GM19238 (cell line): ENCODE data around the gene RADIL.
"Not testable (repeated sequence)": the region's sequence is repeated elsewhere in the genome, so short reads cannot be mapped to it uniquely, and the experiment has no call there.

Experiments used
- DNase-seq: peaks from one replicate; pipeline ENCODE4 v3.0.0; 2011; ENCODE audit warnings: low spot score; ENCODE audit not compliant: insufficient read length

Gene RADIL

DNA sequence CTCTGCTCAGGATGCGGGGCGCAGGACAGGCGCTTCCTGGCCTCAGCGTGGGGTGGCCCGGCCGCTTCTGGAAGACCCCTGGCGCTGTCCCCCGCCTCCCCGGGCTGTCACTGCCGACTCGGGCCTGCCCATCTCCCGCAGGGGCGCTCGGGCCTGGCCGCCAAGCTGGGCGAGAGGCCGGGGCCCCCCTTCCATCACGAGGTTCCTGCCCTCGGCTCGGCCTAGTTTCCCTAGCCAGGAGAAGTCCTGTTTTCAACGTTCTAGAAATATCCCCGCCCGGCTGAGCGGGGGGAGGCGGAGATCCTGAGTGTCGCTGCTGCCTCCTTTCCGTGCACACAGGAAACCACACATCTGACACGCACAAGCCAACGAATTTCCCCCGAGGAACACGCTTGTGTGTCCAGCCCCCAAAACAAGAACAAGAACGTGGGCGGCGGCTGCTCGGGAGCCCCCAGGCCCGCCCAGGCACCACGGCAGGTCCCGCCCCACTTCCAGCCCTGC lies 74.4 kb downstream of the RADIL start:
- no peak for DNase-seq

DNA sequence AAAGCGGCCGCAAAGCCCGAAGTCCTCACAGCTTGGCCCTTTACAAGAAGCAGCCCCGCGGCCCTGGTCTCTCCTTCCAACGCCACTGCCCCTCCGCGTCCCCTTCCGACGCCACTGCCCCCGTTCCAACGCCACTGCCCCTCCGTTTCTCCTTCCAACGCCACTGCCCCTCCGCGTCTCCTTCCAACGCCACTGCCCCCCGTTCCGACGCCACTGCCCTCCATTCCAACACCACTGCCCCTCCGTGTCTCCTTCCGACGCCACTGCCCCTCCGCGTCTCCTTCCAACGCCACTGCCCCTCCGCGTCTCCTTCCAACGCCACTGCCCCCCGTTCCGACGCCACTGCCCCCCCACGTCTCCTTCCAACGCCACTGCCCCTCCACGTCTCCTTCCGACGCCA lies 75.0 kb downstream of the RADIL start:
- no peak for DNase-seq

DNA sequence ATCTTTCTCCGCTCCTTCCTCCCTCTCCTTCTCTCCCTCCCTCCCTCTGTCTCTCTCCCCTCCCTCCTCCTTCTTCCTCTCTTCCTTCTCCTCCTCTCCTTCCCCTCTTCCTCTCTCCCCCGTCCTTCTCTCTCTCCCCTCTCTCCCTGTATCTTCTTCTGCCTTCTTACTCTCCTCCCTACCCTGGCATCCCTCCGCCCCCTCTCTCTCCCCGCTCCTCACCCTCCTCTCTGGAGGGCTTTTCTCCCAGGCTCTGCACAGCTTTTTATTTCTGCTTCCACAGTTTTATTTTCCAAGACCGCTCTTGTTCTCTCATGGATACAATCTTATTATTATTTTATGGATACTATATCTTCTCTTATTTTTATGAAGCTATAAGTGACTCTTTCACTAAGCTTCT lies 75.5 kb downstream of the RADIL start:
- DNase-seq, result no peak

DNA sequence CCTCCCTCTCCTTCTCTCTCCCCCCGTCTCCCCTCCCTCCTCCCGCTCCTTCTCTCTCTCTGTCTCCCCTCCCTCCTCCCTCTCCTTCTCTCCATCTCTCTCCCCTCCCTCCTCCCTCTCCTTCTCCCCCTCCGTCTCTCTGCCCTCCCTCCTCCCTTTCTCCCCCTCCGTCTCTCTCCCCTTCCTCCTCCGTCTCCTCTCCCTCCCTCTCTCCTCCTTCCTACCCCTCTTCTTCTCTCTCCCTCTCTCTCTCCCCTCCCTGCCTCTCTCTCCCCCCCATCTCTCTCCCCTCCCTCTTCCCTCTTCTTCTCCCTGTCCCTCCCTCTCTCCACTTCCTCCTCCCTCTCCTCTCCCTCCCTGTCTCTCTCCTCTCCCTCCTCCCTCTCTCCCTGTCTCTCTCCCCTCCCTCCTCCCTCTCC lies 75.9 kb downstream of the RADIL start:
- DNase-seq, result no peak

DNA sequence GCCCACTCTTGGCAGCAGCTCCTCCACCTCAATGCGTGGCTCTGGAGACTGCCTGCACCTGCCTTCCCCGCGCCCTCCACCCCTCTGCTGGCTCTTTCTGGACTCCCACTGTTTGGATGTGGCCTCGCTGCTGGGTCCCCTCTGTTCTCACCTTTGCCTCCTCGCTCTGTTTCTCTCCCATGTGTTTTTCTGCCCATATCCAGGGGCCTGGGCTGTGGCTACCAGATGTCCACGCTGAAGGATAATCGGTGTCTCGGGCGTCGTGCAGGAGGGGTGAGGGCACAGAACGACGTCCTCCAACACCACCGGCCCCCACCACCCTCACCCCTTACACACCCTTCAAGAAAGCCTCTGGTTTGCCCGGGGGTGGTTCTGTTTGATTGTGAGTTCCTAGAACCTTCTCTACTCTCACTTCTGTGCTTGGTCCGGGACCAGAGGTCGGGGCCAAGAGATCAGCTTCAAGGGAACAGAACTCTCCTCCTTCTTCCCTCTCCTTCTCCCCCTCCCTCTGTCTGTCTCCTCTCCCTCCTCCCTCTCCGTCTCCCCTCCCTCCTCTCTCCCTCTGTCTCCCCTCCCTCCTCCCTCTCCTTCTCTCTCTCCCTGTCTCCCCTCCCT lies 76.4 kb downstream of the RADIL start:
- no peak for DNase-seq

DNA sequence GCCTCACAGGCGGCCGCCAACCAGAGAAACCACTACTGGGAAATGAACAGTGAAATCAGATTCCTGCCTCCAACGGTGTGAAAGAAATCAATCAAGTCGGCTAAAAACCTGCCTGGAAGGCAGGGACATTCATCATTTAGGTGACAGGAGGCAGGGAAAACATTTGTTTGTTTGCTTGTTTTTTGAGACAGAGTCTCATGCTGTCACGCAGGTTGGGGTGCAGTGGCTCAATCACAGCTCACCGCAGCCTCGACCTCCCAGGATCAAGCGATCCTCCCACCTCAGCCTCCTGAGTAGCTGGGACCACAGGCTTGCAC lies 77.6 kb downstream of the RADIL start:
- no peak for DNase-seq

DNA sequence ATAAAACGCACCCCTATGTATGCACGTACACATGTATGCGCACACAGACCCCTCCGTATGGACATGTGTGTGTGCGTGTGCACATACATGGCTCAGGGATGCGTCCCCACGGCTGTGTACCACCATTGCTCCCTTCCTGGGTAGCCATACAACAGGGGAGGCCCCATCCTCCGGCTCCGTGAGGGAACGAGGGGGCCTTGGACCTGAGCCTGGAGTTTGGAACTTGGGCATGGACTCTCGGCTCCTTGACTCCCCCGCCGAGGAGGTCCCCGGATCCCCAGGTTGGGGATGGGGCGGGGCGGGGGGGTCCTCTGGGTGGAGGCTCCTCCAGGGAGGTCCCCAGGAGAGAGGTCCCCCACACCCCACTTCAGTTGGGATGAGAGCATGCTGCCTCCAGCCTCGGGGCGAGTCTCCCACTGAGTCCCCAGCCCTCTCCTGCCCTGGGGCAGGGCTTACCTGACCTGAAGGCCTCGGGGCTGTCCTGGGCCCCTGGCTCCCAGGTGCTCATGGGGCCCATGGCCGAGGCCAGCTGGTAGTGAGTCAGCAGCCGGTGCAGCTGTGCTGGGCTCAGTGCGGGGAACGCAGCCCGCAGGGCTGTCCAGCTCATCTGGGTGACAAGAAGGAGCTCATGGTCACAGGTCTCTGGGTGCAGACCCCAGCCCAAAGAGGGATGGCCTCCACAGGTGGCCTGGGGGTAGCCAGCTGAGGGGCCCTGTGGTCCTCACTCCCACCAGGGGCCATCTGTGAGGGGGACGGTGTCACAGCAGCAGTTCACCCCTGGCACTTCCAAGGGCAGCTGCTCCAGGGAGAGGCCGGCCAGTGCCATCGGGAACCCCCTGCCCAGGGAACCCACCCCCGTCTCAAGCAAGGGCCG lies 78.2 kb downstream of the RADIL start:
- no peak for DNase-seq

DNA sequence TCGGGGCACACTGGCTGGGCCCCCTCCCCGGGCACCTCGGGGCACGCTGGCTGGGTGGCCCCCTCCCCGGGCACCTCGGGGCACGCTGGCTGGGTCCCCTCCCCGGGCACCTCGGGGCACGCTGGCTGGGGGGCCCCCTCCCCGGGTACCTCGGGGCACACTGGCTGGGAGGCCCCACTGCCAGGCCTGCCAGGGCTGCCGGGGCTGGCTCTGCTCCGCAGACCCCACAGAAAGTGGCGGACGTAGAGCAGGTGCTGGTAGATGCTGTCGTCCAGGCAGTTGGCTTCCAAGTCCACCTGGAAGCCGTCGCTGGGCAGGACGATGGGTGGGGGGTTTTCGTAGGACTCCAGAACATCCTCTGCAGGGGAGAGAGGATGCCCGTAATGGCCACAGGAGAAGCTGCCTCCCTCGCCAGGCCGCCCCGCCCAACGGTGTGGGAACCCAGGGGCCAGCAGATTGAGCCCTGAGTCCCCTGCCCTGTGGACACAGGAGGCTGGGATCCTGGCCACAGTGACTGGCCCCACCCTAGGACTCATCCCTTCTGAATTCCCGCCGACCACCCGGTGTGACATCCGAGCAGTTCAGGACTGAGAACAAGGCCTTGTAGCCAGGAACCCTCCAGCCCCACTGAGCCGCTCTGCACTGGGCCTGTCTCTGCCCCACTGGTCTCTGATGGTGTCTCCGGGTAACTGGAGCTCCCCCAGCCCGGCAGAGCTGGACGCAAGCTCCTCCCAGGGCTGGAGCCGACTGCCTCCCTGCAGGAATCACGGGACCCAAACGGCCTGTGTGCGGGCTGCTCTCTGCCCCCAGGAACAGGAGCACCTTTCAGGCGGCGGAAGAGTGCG lies 79.9 kb downstream of the RADIL start:
- no peak for DNase-seq

DNA sequence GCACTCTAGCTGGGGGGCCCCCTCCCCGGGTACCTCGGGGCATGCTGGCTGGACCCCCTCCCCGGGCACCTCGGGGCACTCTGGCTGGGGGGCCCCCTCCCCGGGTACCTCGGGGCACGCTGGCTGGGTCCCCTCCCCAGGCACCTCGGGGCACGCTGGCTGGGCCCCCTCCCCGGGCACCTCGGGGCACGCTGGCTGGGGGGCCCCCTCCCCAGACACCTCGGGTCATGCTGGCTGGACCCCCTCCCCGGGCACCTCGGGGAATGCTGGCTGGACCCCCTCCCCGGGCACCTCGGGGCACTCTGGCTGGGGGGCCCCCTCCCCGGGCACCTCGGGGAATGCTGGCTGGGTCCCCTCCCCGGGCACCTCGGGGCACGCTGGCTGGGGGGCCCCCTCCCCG lies 80.9 kb downstream of the RADIL start:
- not testable (repeated sequence) for DNase-seq

DNA sequence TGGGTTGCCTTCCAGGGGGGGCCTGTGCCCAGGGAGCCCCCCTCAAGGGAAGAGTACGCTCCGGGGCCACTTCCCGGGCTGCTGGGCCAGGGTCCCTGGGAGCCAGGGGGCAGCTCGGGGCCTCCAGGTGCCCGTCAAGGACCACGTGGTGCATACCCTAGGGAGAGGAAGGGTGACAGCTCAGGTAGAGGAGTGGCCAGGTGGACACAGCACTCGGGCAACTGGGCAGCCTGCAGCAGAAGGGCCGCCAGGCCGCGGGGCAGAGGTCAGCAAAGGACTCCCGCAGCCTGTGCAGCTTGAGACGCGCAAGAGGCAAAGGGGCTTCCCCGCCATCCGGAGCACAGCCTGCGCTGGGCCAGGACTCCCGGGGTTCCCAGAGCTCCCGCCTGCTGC lies 81.7 kb downstream of the RADIL start:
- no peak for DNase-seq

DNA sequence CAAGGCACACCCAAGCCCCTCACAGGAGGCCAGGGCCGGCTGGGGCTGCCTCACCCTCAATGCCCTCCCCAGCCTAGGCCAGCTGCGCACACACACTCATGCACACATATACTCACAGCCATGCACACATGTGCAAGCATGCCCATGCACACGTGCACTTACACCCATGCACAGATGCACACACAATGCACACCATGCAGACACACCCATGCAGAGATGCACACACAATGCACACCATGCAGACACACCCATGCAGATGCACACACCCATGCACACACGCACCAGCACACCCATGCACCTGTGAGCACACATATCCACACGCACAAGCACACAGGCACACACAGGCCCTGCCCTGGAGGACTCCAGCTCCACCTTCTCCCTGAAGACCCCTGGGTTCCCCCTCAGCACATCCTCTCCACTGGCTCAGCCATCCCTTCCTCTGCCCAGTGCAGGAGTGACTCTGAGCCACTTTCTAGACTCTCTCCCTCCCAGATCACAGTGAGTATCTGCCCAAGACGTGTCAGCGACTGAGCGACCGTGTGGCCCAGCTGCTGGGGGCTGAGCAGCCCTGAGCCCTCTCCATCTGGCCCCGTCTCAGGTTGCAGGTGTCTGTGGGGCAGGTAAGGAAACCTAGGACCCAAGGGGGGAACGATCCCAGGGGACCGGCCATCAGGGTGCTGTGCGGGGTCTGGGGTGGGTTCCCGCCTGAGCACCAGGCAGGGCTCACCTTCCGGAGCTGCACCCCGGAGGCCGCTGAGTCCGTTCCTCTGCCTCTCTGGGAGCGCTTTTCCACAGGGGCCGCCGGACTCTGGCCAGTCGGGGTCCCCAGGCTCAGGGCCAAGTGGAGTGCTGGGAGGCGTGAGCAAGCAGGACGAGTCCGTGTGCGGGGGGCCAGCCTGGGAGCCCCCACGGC lies 82.3 kb downstream of the RADIL start:
- DNase-seq, result no peak

DNA sequence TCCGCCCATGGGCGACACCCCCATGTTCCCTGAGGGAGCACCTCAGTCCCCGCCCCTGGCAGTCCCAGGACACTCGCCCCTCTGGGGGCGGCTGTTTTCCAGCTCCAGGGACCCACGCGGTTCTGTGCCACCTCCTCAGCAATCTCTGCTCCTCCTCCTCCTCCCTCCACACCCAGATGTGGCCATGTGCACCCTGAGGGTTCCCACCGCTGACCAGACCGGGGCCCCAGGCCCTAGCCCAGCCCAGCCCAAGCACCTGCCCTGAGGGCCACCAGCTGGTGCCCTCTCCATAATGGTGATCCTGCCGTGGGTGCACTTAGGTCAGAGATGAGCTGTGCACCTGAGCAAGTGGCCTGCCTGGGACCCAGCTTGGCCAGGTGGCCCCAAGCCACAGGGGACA lies 83.0 kb downstream of the RADIL start:
- no peak for DNase-seq

DNA sequence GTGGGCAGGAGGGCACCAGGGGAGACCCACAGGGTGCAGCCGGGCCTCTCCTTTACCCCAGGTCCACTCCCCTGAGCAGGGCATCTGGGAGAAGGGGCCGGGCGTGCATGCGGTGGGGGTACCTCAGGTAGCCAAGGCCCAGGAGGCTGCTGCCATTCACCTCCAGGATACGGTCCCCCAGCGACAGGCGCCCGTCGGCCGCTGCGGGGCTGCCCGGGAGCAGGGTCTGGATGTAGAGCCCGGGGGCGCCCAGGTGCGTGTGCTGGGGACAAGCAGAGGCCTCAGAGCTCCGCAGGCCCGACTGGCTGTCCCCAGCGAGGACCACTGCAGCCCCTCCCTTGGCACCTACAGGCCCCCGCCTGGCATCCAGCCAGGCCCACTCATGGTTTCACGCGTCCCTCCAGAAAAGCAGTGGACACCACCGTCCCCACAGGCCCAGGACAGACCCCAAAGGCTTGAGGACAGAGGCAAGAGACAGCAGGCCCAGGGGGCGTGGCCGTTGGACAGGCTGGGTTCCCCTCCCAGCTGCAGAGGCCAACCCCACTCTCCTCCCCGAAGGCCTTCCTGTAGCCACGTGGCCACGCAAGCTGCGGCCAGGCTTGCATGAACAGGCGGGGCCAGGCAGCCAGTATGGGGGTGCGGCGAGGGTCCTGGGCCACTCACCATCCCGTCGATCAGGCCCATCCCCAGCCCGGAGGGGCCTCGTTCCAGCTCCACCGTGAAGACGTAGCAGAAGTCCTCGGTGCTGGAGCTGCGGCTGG lies 83.8 kb downstream of the RADIL start:
- no peak for DNase-seq

DNA sequence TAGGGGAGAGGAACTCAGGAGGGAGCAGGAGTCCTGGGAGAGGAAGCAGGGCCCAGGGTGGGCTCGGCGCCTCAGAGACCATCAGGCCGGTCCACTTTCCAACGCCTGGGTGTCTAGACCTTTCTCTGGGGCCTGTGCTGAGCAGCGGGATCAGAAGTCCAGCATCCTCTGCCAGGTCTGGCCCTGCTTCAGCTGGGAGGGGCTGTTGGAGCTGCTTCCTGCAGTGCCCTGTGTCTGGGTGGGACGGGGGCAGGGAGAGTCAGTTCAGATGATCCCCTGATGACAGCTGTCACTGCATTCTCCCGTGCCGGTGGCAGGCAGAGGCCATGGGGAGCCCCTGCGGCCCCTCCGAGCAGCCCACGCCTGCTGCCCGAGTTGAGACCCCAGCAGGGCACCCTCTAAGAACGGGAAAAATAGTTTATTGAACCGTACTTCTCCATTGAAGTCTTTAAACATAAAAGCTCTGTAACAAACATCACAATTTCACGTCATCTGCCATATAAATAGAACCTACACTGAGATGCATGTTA lies 84.7 kb downstream of the RADIL start:
- DNase-seq, result no peak

DNA sequence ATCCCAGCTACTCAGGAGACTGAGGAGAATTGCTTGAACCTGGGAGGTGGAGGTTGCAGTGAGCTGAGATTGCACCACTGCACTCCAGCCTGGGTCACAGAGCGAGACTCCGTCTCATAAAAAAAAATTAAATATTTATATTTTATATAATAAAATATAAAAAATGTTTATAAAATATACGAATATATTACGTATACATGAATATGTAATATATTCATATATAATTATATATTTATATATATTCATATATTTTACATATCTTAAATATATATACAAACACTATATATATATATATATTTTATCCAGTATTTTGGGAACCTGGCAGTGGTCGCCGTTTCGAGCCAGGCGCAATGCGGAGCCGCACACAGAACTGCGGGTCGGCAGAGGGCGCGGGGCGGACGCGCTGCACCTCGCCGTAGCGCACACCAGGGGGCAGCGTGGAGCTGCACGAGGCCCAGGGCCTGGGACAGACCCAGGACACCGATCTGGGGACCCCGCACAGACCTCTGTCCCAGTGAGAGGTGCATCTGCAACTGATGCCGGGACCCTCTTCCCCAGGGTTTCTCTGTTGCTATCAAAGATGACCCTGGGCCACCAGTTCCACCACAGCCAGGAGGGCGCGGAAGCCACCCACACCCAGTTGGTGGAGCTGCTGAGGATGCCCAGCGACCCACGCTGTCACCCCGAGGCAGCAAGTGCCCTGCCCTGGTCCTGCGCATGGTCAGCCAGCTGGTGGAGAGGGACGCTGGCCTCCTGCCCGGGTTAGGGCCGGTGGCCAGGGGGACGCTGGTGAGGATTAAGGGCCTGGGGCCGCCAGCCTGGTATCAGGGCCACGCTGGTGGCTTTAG lies 85.4 kb downstream of the RADIL start:
- peak; percentile 79 for DNase-seq

DNA sequence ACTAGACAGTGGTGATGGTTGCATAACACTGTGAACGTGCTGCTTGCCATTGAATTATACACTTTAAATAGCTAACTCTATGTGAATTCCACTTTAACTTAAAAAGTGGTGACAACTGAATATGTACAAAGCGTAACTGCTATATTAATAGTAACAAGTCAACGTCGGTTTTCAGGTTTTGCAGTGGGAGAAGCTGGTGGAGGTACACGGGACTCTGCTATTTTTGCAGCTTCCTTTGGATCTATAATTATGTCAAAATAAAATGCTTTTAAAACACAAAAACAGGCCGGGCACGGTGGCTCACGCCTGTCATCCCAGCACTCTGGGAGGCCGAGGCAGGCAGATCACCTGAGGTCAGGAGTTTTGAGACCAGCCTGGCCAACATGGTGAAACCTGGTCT lies 87.1 kb downstream of the RADIL start:
- DNase-seq, result no peak

DNA sequence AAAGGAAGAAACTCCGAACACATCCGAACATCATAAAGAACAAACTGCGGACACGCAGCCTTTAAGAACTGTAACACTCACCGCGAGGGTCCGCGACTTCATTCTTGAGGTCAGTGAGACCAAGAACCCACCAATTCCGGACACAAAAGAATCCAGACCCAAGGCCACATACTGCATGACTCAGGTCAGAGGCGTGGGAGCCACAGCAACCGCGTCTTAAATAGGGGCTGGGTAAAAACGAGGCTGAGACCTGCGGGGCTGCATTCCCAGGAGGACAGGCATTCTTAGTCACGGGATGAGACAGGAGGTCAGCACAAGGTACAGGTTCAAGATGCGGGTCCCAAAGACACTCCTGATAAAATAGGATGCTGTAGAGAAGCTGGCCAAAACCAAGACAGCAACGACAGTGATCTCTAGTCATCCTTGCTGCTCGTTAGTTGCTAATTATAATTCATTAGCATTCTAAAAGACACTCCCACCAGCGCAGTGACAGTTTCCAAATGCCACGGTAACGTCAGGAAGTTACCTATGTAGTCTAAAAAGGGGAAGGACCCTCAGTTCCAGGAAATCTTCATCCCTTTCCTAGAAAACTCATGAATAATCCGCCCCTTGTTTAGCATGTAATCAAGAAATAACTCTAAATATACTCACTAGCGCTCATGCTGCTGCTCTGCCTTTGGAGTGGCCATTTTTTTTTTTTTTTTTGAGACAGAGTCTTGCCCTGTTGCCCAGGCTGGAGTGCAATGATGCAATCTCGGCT lies 88.7 kb downstream of the RADIL start:
- no peak for DNase-seq

DNA sequence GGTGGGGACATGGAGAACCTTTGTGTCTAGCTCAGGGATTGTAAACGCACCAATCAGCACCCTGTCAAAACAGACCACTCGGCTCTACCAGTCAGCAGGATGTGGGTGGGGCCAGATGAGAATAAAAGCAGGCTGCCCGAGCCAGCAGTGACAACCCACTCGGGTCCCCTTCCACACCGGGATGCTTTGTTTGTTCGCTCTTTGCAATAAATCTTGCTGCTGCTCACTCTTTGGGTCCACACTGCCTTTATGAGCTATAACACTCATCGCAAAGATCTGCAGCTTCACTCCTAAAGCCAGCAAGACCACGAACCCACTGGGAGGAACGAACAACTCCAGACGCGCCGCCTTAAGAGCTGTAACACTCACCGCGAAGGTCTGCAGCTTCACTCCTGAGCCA lies 89.3 kb downstream of the RADIL start:
- not testable (repeated sequence) for DNase-seq
